ENCODE data around the gene PDCD2L.
"Not testable (repeated sequence)": the region's sequence is repeated elsewhere in the genome, so short reads cannot be mapped to it uniquely, and the experiment has no call there.

The PDCD2L gene

DNA sequence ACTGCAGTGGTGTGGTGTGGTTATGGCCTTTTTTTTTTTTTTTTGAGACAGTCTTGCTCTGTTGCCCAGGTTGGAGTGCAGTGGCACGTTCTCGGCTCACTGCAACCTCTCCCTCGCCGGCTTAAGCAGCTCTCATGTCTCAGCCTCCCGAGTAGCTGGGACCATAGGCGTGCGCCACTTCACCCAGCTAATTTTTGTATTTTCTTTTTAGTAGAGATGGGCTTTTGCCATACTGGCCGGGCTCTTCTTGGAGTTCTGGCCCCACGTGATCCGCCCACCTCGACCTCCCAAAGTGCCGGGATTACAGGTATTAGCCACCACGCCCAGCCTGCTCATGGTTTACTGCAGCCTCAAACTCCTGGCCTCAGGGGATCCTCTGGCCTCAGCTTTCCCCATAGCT is 7.0 kb downstream of the PDCD2L start:
- no peak for DNase-seq (ENCODE audit: low read depth in 3 of 3, low spot score in 1 of 3)

DNA sequence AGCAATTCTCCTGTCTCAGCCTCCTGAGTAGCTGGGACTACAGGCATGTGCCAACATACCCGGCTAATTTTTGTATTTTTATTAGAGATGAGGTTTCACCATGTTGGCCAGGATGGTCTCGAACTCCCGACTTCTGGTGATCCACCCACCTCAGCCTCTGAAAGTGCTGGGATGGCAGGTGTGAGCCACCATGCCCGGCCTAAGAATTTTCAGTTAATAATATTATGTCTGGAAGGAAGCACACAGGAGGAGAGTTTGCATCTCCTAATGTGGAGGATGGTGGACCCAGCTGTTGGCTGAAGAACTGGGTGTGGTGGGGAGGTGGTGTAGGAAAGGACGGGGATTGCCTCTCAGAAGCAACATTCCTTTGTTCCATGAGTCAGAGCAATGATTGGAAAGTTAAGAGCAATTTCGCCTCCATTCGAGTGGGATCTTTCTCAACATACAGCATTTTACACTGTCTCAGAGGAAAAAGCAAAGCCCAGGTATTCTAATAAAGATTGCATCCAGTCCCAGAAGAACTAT is 11.9 kb downstream of the PDCD2L start:
- no peak for DNase-seq (ENCODE audit: low read depth in 3 of 3, low spot score in 1 of 3)

DNA sequence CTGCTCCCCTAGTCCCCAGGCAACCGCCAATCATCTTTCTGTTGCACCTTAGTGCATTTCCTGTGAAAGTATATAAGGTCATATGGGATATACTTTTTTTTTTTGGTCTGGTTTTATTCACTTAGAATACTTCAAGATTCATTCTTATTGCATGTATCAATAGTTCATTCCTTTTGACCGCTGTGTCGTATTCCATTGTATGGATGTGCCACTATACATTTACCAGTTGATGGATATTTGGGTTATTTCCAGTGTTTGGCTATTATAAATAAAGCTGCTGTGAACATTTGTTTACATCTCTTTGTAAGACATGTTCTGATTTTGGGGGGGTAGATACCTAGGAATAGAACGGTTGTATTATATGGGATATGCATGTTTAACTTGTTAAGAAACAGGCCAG is 14.1 kb downstream of the PDCD2L start:
- no peak for DNase-seq (ENCODE audit: low read depth in 3 of 3, low spot score in 1 of 3)

DNA sequence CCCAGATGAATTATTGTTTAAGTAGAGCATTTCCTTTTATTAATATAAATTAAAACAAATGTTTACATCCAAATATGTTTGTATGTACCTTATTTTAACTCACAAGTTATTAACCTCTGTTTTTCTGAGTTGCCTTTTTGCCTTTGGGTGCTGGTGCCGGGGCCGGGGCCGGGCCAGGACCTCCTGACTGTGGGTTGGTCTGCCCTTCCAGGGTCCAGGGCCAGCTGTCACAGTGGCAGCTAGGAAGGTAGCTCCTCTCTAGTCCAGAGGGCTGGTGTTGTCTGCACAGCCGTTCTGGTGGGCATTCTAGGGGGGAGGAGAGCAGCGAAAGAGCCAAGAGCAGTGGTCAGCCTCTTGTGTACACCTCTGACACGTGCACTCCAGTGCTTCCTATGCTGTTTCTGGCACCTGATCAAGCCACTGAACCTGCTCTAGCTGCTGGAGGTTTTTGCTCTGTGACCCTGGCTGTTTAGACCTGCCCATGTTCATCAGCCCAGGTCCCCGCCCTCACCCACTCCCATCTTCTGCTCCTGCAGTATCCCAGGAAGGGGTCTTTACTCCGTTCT is 22.0 kb downstream of the PDCD2L start:
- DNase-seq (ENCODE audit: low read depth in 3 of 3, low spot score in 1 of 3), result no peak

DNA sequence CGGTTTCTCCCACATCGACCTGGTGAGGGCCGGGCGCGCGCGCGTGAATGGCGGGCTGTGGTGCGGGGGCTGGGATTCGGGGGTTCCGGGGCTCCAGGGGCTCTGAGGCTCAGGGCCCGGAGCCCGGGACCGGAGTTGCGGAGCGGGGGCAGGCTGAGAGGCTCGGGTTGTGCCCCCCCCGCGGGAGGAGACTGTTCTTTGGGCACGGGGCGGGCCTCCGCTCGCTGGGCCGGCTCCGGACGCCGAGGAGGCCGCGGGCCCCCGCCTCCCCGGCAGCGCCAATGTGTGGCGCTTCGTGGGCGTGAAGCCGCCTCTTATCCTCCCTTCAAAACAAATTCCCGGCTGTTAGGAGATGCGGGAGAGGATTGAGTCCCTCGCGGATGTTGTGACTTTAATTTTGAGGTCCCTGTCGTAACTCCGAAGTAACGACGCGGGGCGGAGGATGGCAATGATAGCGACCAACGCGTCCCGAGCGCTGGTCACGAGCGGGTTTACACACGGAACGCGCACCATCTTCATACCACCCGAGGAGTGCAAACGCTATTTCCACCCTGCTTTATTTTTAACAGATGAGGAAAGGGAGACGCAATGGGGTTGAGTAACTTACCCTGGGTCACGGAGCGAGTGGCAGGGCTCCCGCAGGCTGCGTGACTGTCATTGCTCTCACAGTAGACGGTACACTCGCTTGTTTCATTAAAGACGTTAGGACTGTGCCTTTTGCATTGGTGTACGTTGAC is 24.5 kb downstream of the PDCD2L start:
- DNase-seq (ENCODE audit: low read depth in 3 of 3, low spot score in 1 of 3), result no peak

DNA sequence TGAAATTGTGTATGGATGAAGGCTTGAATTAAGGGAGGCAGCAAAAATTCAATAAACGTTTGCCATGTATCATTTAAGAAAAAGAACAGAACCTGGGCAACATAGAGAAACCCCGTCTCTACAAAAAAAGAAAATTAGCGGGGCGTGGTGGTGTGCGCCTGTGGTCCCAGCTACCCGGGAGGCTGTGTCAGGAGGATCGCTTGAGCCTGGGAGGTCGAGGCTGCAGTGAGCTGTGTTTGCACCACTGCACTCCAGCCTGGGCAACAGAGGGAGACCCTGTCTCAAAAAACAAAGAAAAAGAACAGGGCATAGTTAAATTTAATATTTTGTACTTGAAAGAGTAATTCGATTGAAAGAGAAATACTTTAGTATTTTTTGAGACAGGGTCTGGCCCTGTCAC is 25.4 kb downstream of the PDCD2L start:
- no peak for DNase-seq (ENCODE audit: low read depth in 3 of 3, low spot score in 1 of 3)

DNA sequence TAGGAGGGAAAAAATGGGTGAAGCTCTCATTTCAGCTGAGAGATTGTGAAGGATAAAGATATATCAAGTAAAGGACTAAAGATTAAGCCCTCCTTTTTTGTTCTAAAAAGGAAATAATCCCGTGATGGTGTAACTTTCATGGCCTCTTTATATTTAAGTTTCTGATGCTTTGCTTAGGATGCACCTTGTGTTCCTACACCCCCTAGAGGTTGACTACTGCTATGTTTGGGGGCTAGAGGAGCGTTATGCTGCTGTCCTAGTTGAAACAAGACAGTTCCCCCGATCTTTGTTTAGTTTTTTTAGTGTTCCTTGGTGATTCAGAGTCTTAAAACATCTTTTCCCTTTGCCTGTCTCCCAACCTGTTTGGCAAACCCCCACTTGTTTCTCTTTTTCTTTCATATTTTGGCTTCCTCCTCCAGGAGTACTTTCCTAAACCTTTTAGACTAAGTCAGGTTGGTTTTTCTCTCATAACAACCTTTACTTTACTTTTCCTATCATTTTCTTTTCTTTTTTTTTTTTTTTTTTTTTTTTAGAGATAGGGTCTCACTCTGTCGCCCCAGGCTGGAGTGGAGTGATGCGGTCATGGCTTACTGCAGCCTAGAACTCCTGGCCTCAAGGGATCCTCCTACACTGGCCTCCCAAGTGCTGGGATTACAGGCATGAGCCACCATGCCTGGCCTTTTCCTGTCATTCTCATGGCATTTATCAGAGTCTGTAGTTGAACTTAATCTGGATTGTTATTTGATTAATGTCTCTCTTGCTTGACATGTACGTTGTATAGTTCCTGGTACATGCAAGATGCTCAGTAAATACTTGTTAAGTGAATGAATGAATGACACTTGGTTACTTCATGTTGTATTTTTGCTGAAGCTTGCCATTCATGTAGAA is 26.8 kb downstream of the PDCD2L start:
- no peak for DNase-seq (ENCODE audit: low read depth in 3 of 3, low spot score in 1 of 3)

DNA sequence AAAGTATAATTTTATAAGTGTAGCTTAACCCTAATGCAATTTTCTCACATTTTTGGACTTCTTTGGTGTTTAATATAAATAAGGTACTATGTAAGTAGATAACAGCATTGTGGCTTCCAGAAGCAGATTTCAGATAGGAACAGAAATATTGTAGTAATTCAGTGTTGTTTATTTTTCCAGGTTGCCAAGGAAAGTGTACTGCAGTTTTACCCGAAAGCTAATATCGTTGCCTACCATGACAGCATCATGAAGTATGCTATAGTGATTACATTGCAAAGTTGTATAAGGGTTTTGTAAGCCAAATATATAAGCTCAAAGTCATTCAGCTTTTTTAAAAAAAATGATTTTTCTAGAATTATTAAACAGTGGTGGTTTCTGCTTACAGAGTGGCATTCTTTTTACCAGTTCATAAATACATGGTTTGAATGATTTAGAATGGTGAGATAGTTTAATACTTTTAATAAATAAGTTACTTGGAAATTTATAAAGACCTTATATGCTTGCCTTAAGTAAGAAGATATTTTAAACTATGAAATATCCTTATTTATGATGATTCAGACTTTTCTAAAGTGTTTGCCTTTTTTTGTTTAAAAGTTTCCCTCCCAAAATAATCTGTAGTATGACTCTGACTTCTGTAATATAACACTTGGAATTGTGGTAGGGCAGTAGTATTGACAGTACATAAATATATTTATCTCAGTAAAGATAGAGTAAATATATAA is 27.6 kb downstream of the PDCD2L start:
- no peak for DNase-seq (ENCODE audit: low read depth in 3 of 3, low spot score in 1 of 3)

DNA sequence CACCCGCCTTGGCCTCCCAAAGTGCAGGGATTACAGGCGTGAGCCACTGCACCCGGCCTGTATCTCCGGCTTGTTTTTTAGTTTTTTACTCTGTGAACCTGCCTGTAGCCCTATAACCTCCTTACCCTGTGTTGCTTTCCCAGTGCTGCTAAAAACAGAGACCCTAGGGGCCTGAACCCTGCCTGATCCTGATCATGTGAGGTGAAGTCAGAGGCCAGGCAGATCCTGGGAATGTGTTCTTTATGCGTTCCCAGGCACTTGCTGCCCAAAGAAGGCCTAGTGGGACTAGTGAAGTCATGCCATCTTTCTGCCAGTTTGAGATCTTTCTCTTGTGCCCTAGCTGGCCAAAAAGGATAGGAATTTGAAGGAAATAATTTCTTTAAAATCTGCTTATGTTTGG is 28.6 kb downstream of the PDCD2L start:
- no peak for DNase-seq (ENCODE audit: low read depth in 3 of 3, low spot score in 1 of 3)

DNA sequence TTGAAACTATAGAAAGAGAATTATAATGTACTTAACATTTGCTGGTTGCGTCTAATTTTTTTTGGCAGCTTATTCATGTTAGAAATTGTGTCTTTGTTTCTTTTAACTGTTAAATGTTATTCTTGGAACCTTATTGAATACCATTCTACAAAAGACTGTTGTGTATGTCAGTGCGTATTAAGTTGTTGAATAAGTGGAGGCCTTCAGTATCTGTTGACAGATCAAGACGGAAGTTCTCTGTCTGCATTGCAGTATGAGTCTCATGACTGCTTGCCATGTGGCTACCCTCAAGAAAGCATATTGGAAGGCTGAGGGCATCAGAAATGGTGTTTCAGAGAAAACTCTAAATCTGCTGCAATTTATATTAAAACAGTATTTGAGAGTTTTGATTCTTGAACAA is 32.5 kb downstream of the PDCD2L start:
- DNase-seq (ENCODE audit: low read depth in 3 of 3, low spot score in 1 of 3), result no peak

DNA sequence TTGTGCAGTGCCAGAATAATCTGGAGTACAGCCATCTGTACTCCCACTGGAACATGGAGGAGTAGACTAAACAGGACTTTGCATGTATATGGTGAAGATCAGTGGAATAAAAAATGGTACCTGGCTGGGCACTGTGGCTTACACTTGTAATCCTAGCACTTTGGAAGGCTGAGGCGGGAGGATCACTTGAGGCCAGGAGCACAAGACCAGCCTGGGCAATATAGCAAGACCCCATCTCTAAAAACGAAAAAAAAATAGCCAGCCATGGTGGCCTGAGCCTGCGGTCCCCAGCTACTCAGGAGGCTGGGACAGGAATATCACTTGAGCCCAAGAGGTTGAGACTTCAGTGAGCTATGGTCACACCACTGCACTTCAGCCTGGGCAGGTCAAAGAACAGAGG is 44.0 kb downstream of the PDCD2L start:
- DNase-seq (ENCODE audit: low read depth in 3 of 3, low spot score in 1 of 3), result no peak

DNA sequence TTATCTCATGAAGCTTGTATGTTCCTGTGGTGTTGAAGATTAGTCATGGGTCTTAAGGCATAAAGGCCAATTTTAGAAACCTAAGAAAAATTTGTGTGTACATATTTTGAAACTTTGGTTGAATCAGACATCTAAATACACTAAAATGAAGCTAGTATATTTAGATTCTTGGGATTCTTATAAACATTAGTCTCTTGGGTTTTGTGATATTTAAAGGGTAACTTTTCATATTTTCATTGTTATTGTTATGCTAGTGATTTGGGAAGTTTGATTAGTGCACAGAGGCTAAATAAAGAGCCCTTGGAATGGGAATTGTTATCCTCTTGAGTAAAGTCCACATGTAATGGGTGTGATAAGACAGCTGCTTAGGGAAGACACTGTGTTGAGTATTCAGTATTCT is 48.5 kb downstream of the PDCD2L start:
- DNase-seq (ENCODE audit: low read depth in 3 of 3, low spot score in 1 of 3), result no peak

DNA sequence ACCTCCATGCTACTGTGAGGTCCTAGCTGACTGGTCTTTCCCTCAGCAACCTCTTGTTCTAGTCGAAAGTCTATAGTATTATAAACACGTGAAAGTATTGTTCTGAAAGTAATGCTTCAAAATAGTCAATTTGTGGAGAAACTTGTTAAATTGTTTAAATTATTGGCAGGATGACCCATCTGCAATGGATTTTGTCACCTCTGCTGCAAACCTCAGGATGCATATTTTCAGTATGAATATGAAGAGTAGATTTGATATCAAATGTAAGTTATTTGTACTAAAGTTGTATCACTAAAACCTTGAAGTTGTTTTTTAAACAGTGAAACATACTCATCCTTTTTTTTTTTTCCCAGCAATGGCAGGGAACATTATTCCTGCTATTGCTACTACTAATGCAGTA is 49.9 kb downstream of the PDCD2L start:
- DNase-seq (ENCODE audit: low read depth in 3 of 3, low spot score in 1 of 3), result no peak

DNA sequence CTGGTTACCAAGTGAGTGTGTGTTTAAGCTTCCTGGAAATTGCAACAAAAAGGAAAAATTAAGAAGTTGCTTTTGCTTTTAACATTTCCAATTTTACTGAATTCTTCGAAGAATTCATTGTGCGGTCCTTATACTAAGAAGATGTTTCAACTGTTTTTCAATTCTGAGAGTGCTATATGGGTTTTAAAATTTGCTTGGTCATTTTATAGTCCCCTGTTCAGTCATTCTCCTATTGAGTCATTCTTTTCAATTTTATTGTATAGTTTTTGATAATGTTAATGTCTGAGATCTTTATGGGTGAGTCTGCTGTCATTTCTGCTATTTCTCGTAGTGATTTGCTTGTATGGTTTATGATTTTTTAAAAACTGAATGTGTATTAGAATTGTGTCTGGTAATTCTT is 50.5 kb downstream of the PDCD2L start:
- no peak for DNase-seq (ENCODE audit: low read depth in 3 of 3, low spot score in 1 of 3)

DNA sequence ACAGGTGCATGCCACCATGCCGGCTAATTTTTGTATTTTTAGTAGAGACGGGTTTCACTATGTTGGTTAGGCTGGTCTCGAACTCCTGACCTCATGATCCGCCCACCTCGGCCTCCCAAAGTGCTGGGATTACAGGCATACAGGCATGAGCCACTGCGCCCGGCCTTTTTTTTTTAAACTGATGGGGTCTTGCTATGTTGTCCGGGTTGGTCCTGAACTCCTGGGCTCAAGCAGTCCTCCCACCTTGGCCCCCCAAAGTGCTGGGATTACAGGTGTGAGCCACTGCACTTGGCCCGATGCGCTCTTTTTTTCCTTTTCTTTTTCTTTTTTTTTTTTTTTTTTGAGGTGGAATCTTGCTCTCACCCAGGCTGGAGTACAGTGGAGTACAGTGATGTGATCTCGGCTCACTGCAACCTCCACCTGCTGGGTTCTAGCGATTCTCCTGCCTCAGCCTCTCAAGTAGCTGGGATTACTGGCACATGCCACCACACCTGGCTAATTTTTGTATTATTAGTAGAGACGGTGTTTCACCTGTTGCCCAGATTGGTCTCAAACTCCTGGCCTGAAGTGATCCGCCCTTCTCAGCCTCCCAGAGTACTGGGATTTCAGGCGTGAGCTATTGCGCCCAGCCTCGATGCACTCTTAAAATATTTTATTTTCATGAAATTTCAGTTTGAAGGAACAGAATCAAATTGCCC is 51.7 kb downstream of the PDCD2L start:
- not testable (repeated sequence) for DNase-seq (ENCODE audit: low read depth in 3 of 3, low spot score in 1 of 3)

DNA sequence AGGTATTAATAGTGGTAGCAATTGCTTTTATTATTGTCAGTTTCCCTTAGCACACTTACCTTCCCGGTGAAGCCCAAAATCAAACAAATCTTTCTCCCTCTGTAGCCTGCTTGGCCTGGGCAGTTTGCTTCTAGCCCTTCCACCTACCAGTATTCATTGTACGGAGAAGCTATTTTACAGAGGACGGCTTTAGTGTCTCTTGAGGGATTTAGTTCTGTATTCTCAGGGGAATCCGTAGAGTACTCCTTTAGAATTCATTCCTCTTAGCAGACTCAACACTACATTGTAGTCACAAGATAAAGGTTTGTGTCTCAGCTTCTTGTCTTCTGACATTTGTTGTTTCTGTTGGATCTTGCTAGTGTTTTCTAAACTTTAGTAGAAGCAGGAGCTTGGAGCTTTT is 53.2 kb downstream of the PDCD2L start:
- no peak for DNase-seq (ENCODE audit: low read depth in 3 of 3, low spot score in 1 of 3)

DNA sequence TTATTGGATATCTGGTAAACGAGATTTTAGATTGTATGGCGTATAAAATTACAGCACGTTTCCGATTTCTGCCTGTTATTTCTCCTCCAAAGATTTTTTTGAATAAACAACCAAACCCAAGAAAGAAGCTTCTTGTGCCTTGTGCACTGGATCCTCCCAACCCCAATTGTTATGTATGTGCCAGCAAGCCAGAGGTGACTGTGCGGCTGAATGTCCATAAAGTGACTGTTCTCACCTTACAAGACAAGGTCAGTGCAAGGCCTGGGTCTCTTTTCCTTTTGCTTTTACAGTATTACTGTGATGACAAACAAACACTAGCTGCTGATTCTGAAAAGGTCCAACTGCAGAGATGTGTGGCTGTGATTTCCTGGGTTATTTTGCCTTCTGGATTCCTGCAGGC is 54.5 kb downstream of the PDCD2L start:
- DNase-seq (ENCODE audit: low read depth in 3 of 3, low spot score in 1 of 3), result no peak

DNA sequence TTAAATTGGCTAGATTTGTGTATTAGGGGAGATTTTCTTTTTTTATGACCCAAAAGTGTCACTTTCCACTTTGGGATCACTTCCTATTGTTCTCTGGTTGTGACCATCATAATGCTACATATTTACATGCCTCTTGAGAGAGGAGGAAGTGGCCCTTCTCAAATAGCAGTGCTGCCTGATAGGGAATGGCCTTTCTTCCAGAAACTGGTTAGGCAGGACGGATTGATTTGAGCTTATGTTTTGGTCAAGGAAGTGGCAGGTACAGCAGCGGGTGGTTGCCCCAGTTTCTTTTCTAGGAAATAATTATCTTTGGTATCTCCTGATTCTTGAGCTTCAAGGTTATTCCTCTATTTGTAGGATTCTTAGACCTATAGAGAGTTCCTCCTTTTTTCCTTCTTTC is 55.4 kb downstream of the PDCD2L start:
- DNase-seq (ENCODE audit: low read depth in 3 of 3, low spot score in 1 of 3), result no peak

DNA sequence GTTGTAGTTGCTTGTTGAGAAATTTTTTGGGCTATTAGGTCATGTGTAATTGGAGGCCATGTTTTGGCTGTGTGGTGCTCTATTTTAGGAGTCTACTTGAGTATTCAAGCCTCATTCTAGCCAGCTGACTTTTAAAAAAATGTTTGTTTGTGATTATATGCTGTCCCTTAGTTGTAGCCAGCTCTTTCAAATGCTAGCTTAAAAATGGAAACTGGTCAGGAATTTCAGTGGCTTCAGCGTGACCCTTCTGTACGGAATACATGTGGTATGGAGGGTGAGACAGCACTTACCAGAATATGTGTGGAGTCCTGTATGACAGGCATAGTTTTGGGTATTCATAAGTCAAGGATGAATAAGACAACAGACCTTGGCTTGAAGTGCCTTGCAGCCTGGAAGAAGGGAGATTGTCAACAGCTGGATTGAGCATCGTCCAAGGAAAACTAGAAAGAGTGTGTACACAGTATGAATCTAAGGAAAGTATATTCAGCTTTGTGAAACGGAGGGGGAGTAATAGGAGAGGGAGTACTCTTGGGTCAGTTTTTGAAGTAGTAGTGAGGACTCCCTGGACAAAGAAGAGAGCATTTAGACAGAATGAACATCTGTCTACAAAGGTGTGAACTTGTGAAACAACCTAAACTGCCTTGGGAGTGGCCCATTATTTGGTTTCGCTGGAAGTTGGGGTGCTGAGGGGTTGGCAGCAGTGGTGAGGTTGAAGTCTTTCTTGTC is 57.3 kb downstream of the PDCD2L start:
- DNase-seq (ENCODE audit: low read depth in 3 of 3, low spot score in 1 of 3), result no peak

DNA sequence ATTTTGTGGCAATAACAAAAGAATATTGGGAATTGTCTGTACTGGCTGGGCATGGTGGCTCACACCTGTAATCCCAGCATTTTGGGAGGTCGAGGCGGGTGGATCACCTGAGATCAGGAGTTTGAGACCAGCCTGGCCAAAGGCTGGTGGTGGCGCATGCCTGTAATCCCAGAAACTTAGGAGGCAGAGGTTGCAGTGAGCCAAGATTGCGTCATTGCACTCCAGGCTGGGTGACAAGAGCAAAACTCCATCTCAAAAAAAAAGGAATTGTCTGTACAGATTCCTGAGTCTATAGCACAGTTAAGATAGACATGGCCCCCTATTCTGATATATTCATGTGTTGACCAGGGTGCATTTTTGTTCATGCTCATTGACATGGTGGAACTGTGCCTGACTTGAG is 60.6 kb downstream of the PDCD2L start:
- not testable (repeated sequence) for DNase-seq (ENCODE audit: low read depth in 3 of 3, low spot score in 1 of 3)

All from stimulated activated CD4-positive, alpha-beta T cell treated with anti-CD3 and anti-CD28 coated beads, TNF-alpha, amount 100 ng/mL, for 1 hour (primary cell).